NCI-H2171 treated with DMSO at 0.1 percent for 48 hours (cell line): ENCODE results near the gene ASAP3.

Source experiments
- DNase-seq: peaks from one replicate; lab custom pipeline; 2025; lab: John Stamatoyannopoulos, UW

The ASAP3 gene

DNA sequence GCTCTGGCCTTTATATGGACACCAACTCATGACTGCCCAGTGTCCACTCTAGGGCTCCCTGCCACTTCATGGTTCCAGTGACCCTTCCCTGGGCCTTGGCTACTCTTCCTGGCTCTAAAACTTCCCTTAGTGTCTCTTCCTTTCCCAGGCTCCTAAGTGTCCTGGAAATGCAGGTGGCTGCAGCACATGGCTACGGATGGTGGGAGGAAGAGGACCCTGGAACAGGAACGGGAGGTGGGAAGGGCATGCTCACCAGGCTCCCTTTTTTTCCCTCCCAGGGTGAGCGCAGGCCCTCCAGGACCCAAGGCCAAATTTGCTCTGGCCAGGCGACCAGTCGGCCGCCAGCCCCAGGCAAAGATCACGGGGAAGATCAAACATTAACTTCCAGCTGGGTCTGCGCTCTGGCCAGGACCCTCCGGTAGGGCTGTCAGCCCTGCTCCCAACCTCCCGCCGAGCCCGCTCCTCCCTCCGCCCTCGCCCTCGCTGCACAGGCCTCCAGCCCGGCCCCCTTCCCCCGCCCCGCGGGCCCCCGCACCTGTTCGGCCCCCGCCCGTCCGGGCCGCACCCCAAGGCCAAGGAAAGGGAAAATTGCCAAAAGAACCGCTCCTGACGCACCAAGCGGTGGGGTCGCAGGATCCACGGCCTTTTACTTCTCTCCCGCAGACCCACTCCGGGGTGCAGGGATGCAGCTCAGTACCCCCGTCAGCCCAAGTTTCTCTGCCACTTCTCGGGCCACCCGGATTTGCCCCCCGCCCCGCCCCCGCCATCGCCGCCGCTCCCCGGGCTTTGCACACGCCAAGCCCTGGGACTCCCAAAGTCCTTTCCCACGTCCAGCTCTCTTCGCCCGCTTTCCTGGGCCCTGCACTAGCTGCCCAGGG is 60.3 kb downstream of the ASAP3 start:
- DNase-seq: no peak

DNA sequence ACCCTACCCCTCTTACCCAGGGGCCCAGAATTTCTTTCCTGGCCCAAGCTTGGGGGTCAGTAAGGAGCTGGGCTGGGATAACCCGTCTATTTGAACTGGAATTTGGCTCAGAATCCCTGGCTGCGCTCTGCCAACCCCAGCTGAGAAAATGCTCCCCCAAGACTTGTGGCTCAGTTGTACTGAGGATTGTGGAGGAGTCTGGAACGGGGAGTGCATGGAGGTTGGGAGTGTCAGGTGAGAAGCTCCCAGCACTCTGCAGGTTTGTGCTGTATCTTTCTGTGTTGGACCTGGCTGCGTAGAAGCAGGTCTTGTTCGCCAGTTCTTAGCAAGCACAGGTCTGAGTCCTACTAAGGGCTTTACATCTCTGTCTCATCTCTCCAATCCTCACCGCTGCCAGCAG is 61.0 kb downstream of the ASAP3 start:
- no peak for DNase-seq

DNA sequence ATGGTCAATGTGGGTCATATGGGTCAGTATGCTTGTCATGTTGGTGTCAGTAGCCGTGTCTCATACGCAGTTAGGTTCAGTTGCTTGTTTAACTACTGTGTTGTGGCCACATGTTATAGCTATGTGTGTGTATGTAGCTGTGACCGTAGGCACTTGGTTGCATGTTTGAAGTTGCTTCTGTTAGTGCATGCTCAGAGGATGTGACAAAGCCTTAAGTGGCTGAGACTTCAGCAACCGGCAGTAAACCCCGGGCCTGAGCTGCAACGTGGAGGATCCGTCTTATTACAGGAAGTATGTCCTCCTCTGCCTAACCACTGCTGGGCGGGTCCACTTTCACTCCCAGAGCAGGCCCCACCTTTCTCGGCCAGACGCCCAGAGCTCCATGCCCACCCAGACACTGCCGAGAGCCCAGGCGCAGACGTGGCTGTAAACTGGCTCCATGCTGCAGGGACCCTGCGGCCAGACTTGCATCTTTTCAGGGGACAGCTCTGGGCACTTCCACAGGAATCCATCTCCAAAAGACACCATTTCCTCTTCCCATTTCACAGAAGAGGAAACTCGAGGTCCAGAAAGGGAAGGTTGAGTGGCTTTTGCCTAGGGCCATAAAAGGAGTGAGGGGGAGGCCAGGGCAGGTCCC is 61.6 kb downstream of the ASAP3 start:
- DNase-seq: no peak

DNA sequence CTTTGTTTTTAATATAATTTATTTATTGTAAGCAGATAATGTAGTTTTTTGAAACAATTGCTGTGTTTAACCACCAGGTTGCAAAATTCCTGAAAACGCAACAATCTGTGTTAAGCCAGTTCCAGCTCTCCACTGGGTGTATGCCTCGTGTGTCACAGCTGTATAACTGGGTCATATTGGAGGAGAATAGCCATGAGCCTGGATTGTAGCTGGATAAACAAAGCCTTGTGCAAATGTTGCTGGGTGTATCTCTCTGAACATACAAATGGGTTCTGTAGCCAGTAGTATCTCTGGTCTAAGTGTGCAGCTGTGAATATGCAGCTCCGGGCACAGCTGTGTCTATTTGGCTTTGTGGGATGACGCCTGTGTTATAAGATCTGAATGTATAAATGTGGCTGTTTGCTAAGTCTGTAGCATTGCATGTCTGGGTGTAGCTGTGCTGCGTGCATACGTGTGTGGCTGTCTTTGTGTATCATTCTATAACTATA is 62.2 kb downstream of the ASAP3 start:
- no peak for DNase-seq

DNA sequence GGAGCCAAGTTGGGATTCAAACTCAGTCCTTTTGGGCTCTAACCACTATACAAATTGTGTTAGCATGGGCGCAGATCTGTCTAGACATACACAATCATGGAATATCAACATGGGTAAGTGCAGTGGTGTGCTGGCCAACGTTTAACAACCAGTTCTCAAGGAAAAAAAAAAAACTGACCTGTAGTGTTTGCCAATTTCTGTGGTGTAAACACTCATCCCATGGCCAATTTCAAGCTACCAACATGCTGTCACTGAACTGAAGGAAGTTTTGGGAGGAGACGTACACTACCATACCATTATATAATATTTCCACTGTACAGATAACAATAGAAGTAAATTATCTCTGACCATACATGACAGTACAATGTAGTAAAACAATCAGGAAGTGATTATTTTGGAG is 62.6 kb downstream of the ASAP3 start:
- DNase-seq: no peak

DNA sequence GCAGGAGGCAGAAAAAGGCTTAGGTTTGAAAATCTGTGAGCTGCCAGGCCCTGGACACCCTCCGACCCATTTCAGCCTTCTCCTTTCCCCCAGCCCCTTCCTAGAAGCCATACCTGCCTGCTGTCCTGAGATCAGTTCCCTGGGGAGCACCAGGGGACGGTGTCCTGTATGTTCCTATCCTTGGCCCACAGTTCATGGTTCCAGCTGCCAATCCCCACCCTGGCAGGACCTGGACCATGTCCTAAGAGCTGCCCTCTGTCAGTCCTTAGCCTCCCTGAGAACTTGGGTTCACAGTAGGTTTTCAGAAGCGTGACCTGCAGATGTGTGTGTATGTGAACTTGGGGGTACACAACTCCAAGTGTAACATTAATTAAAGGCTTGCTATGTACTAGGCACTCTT is 63.2 kb downstream of the ASAP3 start:
- DNase-seq: no peak

DNA sequence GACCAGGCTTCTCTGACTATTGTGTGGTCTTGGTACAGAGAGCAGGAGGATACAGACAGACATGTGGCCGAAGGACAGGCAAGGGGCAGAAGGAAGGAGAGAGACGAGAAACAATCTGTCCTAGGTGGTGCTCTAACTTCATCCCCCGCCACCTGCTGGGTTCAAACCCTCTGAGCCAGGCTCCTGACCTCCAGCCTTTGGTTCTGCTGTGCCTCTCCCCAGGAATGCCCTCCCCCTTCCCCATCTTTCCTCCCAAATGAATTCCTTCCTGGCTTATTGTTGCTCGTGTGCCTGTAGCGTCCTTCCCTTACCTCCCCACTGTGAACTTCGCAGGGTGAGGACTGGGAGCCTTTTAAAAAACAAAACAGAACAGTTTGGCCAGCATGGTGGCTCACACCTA is 64.8 kb downstream of the ASAP3 start:
- no peak for DNase-seq

DNA sequence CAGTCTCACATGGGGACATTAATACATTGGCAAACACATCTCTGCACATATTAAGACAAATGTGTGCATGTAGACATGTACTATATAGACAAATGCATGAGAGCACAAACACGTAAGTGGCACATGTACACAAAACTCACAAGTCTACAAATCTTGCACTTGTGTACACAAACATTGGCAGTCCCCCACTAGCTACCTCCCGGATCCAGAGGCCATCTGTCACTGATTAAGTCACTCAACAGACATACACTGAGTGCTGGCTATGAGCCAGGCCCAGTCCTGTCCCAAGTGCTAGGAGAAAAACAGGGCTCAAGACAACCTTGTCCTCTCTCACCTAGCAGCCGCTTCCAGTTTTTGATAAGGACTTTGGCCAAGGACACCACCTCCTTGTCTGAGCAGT is 66.4 kb downstream of the ASAP3 start:
- peak; percentile 94 for DNase-seq

DNA sequence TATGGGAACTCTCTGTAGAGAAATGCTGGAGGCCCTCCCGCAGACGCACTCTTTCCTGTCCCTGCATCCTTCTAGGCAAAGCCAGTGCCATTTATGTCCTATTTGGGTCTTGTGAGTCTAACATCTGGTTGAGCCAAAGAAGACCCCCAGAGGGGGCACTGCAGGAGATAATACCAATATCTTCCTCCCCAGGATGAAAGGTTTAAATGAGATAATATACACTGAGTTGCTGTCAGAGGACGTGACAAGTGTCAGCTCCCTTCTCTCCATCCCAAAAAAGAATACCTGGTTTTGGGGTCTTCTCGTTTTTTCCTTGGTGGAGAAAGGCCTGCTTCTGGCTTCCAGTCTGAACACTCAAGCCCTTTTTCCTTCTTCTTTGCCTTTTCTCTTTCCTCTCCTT is 67.0 kb downstream of the ASAP3 start:
- no peak for DNase-seq

DNA sequence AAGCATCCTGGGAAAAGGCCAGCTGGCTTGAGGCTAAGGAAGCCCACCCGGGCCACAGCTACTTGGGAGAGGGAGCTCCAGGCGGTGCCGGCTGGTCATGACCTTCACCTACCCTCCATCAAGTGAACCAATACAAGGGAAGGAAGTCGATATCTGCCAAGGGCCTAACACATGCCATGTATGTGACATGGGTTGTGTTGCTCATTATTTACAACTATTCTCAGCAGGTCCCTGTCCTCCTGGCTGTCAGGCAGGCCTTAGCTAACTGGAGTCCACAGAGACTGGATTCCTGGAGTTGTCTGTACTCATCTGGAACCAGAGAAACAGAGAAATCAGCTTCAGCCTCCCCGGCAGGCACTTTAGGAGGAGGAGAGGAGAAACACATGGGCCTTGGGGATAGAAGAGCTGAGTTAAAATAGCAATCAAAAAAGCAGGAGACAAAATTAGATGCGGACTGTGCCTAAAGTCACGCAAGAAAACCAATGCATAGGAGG is 75.1 kb downstream of the ASAP3 start:
- no peak for DNase-seq

DNA sequence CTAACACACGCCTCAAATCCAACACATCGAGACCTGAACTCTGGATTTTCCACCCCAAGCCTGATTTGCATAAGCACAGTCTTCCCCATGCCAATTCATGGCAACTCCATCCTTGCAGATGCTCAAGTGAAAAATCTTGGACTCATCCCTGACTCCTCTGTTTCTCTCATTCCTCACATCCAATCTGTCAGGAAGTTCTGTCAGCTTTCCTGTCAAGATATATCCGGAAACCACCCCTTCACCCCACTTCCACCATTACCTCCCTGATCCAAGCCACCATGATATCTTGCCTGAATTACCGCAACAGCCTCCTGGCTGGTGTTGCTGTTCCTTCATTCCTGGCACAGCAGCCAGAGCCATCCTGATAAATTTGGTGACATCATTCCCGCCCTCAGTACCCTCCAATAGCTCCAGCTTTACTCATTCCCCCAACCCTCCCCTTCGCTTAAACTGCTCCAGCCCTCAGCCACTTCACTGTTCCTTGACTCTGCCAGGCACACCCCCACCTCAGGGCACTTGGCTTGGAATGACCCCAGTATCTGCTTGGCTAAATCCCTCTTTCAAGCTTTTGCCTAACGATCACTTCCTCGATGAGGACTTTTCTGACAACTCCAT is 76.9 kb downstream of the ASAP3 start:
- DNase-seq: no peak

DNA sequence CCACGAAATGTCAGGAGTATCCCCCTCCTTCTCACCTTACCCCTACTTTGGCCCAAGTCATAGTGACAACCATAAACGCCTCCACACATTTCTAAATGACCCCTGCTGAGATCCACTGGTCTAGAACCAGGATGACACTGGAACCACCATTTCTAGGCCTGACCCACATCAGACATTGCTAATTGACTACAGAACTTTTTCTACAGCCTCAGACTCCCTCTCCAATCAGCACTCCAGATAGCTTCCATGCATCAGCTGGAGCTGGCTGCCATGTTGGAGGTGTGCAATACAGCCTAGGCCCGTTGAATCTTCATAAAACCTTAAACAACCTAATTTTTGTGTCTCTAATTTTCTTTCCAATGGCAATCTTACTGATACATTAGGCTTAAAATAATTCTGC is 78.0 kb downstream of the ASAP3 start:
- no peak for DNase-seq

DNA sequence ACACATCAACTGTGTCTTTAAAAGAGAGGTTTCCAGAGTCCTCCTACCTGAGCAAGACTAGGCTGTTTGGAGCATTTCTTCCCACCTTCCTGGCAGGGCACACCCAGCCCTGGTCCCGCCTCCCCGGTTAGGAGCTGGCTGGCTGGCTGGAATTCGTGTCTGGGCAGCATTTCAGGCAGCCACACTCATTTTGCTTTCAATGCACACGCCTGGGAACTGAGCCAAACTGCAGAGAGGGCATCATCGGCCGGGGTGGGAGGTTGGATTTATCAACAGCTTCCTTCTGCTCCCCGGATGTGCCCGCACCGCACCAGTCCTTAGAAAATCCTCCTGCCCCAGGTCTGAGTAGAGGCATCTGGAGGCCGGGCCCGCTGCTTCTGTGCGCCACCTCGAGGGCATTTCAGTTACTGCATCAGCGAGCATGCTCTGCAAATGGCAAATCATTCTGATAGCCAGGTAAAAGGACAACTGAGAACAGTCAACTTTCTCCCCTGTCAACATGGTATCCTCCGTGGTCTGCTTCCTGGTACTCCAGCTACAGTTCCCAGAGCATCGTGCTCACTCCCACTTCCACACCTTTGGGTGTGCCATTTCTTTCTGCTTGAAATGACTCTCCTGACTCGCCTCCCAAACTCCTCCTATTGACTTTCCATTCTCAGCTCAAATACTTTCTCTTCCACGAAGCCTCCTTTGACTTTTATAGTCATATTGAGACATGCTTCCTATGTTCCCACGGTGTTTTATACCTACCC is 80.1 kb downstream of the ASAP3 start:
- peak; percentile 99 for DNase-seq

DNA sequence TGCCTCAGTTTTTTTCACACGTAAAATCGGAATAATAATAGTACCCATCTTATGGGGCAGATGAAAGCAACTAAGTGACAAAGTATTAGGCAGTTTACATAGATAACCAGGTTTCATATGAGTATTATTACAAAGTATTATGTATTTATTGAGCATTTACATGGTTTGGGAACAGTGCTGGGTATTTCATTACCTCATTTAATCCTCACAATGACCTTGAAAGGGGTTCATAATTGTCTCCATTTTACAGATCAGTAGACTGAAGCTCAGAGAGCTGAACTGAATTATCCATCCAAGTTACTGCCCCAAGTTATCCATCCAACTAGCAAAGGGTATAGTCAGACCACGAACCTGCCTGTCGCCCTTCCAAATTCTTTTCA is 80.6 kb downstream of the ASAP3 start:
- DNase-seq: no peak

DNA sequence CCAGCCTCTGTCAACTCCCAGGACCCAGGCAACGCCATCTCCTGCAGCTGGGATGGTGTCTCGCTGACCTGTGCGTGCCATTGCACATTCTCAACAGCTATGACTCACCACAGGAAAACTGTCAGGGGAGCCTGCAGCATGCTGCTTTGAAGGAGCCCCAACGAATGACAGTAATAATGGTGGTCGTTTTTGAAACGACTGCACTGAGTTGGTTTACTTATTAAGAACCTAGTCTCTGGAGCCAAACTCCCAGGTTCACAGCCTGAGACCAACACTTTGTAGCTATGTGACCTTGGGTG is 81.0 kb downstream of the ASAP3 start:
- no peak for DNase-seq

DNA sequence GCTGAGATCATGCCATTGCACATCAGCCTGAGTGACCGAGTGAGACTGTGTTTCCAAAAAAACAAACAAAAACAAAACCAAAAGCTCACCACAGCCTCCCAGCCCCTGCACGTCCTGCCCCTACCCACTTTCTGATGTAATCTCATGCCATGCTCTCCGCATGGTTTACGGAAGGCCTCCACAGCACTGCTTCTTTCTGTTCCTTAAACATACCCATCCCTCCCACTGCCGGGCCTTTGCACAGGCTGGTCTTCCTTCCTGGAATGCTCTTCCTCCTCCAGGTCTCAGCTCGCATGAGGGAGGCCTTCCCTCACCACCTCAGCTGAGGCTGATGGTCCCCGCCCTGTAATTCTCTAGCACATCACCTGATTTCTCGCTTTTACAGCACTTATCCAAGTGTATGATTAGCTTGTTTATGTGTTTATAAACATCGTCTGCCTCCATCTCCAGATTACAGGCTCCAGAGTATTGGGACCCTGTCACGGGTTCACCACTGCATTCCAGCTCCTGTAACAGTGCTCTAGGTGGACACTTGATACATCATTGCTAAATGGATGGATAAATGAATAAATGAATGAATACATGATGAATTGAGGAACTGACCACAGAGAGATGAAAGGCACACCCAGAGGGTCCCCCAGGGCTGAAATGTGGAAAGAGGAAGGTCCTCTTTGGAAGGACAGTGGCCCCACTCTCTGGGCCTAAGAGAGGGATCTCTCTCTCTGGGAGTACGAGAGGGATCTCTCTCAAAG is 81.5 kb downstream of the ASAP3 start:
- no peak for DNase-seq

DNA sequence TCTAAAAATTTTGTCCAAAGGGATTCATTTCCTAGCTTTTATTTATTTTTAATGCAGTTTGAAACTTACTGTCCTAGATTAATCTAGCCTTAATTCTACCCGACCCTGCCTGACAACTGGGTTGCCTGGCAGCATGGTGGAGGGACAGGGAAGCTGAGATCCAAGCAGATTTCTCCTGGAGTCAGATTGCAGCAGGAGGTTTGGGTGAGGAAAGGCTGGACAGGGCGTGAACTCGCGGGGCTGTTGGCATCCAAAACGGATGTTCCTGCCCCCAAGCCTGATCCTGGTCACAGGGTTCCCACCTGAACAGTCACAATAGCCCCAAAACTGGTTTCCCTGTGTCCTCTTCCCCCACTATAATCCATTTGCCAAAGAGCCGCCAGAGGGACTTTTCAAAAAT is 82.7 kb downstream of the ASAP3 start:
- no peak for DNase-seq

DNA sequence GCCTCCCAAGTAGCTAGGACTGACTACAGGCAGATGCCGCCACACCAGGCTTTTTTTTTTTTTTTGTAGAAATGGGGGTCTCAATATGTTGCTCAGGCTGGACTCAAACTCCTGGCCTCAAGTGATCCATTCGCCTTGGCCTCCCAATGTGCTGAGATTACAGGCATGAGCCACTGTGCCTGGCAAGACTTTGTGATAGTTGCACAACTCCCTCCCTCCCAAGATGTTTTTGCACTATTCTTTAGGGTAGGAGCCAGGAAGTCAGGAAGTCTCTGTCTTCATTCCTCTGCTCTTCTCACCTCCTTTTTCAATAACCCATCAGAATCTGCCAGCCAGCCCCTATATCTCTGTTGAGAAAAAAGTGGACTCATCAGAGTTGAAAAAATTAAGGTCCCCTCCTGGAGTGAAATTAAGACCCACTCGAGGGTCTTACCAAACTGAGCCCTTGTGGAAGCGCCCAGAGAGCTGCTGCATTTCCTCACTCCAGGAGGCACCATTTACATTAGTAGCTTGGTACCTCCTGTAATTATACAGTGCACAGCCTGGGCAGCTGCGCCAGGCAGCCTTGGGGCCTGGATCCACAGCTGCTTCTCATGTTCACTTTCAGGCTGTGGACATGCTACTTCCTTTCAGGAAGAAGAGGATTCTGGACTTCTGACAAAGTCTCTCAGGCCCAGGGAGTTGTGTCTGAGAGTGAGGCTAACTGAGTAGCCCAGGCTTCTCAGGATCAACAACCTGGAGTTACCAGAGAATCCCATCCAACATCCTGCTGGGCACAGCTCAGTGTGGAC is 83.5 kb downstream of the ASAP3 start:
- DNase-seq: no peak

DNA sequence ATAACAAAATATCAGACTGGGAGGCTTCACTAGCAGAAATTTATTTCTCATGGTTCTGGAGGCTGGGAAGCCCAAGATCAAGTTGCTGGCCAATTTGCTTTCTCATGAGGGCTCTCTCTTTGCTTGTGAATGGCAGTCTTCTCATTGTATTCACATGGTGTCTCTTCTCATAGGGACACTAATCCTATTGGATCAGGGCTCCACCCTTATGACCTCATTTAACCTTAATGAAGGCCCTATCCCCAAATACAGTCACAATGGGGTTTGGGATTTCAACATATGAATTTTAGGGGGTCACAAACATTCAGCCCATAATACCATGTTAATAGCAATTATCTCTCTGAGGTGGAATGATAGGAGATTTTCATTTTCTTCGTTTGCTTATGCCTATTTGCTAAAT is 84.8 kb downstream of the ASAP3 start:
- DNase-seq: no peak

DNA sequence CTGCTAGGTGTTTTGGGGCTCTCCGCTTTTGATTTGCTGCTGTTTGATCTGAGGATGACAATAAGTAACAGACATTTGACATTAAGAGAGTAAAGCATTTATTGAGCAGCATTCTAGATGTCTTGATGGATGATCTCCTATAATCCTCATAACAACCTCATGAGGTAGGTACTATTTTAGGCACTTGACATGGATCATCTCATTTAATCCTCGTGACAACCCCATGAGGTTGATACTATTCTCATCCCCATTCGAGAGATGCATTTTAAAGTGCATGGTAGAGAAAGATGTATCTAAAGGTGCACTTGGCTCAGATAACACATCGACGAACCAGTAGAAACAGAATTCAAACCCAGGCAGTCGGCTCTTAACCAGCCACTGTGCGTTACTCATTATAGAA is 86.1 kb downstream of the ASAP3 start:
- DNase-seq: no peak

DNA sequence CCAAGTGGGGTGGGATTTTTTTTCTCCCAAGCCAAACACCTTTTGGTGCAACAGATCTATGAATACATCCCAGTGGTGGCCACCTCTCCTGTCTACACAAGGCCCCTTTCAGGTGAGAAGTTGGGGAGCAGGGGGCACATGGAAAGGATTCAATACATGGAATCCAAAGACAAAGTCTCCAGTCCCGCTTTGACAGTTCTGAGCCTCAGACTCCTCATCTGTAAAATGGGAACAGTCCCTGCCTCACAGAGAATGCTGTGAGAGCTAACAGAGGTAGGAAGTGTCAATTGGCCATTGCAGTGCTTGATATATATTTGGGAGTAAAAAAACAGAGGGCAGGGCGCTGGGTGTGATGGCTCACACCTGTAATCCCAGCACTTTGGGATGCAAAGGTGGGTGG is 87.6 kb downstream of the ASAP3 start:
- no peak for DNase-seq
